Fibroblast of gingiva (primary cell): ENCODE results near the gene USP25.

ENCODE experiments used
- DNase-seq: peaks from one replicate; pipeline ENCODE4 v3.0.0-alpha.2; 2011; ENCODE audit warnings: low read depth

The USP25 gene

GRCh38 chr21:15729674-15730483 lies at the start of gene USP25:
TSS of gene USP25 (plus strand) at chr21:15729982. CDS start at chr21:15730394, 412 bp downstream.
- peak; percentile 82 for DNase-seq

- DNase-seq: peak; percentile 76
Observed at GRCh38 chr21:15682186-15682895, 47.4 kb upstream of the USP25 start.

GRCh38 chr21:15682977-15683376 lies 46.8 kb upstream of the USP25 start:
- peak; percentile 48 for DNase-seq

- no peak for DNase-seq
Observed at GRCh38 chr21:15686506-15686905, 43.3 kb upstream of the USP25 start.

GRCh38 chr21:15687208-15687607 lies 42.6 kb upstream of the USP25 start:
- DNase-seq: peak; percentile 9

- DNase-seq: no peak
Observed at GRCh38 chr21:15688016-15688415, 41.8 kb upstream of the USP25 start.

- DNase-seq: peak; percentile 57
Observed at GRCh38 chr21:15688809-15689208, 41.0 kb upstream of the USP25 start.

GRCh38 chr21:15692711-15693110 lies 37.1 kb upstream of the USP25 start:
- no peak for DNase-seq

GRCh38 chr21:15695241-15695640 lies 34.5 kb upstream of the USP25 start:
- DNase-seq: no peak

GRCh38 chr21:15701830-15702229 lies 28.0 kb upstream of the USP25 start:
- DNase-seq: no peak

- DNase-seq: no peak
Observed at GRCh38 chr21:15703932-15704331, 25.9 kb upstream of the USP25 start.

- peak; percentile 81 for DNase-seq
Observed at GRCh38 chr21:15706696-15707095, 23.1 kb upstream of the USP25 start.

GRCh38 chr21:15713412-15713811 lies 16.4 kb upstream of the USP25 start:
- no peak for DNase-seq

GRCh38 chr21:15718711-15719110 lies 11.1 kb upstream of the USP25 start:
- no peak for DNase-seq

GRCh38 chr21:15719976-15720375 lies 9.8 kb upstream of the USP25 start:
- no peak for DNase-seq

- no peak for DNase-seq
Observed at GRCh38 chr21:15722591-15723324, 7.0 kb upstream of the USP25 start.

- DNase-seq: no peak
Observed at GRCh38 chr21:15725949-15726348, 3.8 kb upstream of the USP25 start.

GRCh38 chr21:15728046-15728445 lies 1.7 kb upstream of the USP25 start:
- no peak for DNase-seq

GRCh38 chr21:15729346-15729673 lies 472 bp upstream of the USP25 start:
- DNase-seq: no peak

GRCh38 chr21:15730484-15731242 lies 881 bp downstream of the USP25 start:
- DNase-seq: no peak

- DNase-seq: no peak
Observed at GRCh38 chr21:15731243-15731613, 1.4 kb downstream of the USP25 start.
